ELF-1 (cell line): ENCODE results near the gene SH3GL3.

Experiments
- DNase-seq: peaks from one replicate; pipeline ENCODE4 v3.0.0-alpha.2; 2016; ENCODE audit warnings: low read depth, low spot score

SH3GL3 gene

DNA sequence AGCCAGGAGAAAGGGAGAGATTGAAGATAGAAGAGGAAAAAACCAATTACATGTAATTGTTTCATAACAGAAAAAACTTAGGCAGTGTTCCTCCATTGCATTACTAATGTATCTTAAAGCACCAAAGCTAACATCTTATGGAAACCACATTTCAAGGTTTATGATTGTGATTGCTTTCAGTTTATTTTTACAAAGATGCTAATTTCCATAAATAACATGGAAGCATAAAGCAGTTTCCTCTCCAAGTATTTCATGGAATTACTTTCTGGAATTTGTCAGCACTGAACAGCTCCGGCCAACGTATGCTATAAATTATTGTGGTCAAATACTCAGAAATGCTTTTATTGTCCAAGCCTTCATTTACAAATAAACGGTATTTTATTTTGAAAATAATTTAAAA is 218.3 kb downstream of the SH3GL3 start:
- DNase-seq, result no peak
